ENCODE data around the gene ARID4B. TPM values are rescaled to one million over a fixed set of nuclear protein-coding genes. Genes with fewer than 3 reads are reported as not detected.
"Not testable (repeated sequence)": the region's sequence is repeated elsewhere in the genome, so short reads cannot be mapped to it uniquely, and the experiment has no call there.

Gene ARID4B
- total RNA-seq, 1 donor from 2014 or later, result 59.3 TPM

GRCh38 chr1:235160383-235160956 lies 167.5 kb downstream of the ARID4B start:
- DNase-seq (ENCODE audit: low read depth), result peak; percentile 72

DNA sequence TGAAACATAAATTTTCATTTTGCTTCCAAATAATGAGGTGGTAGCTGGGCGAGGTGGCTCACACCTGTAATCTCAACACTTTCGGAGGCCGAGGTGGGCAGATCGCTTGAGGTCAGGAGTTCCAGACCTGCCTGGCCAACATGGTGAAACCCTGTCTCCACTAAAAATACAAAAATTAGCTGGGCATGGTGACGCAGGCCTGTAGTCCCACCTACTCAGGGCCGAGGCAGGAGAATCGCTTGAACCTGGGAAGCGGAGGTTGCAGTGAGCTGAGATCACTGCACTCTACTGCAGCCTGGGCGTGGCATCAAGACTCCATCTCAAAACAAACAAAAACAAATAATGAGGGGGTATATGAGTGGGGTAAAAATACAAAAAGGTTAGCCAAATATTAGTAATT lies 168.0 kb downstream of the ARID4B start:
- DNase-seq (ENCODE audit: low read depth), result not testable (repeated sequence)

DNA sequence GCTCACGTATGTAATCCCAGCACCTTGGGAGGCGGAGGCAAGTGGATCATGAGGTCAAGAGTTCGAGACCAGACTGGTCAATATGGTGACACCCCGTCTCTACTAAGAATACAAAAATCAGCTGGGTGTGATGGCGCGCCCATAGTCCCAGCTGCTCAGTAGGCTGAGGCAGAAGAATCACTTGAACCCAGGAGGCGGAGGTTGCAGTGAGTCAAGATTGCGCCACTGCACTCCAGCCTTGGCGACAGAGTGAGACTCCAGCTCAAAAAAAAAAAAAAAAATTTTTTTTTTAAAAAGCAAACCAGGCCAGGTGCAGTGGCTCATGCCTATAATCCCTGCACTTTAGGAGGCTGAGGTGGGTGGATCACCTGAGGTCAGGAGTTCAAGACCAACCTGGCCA lies 168.7 kb downstream of the ARID4B start:
- not testable (repeated sequence) for DNase-seq (ENCODE audit: low read depth)

GRCh38 chr1:235158680-235159079 lies 169.3 kb downstream of the ARID4B start:
- DNase-seq (ENCODE audit: low read depth), result no peak

GRCh38 chr1:235157150-235157549 lies 170.8 kb downstream of the ARID4B start:
- DNase-seq (ENCODE audit: low read depth), result no peak

- DNase-seq (ENCODE audit: low read depth), result no peak
Measured at GRCh38 chr1:235156740-235157139, 171.2 kb downstream of the ARID4B start.

GRCh38 chr1:235156265-235156664 lies 171.7 kb downstream of the ARID4B start:
- no peak for DNase-seq (ENCODE audit: low read depth)

DNA sequence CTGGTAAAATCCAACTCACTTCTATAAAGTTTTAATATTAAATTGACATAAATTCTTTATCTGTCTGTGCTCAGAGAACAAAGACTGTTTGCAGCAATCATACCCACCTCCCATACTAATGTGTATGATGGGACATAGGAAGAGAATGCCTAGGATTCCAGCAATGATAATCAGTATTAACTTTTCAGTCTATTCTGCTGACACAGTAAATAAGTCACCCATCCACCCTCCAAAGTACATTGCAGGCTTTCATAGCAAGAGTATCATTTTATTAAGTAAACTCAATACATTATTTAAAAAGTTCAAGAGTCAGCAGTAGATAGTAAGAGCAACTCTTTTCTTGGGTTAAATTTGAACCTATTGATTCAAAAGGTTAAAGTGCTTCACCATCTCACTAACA lies 175.7 kb downstream of the ARID4B start:
- no peak for DNase-seq (ENCODE audit: low read depth)

GRCh38 chr1:235151033-235151432 lies 176.9 kb downstream of the ARID4B start:
- no peak for DNase-seq (ENCODE audit: low read depth)

- no peak for DNase-seq (ENCODE audit: low read depth)
Measured at GRCh38 chr1:235149824-235150223, 178.2 kb downstream of the ARID4B start.

GRCh38 chr1:235147269-235147668 lies 180.7 kb downstream of the ARID4B start:
- no peak for DNase-seq (ENCODE audit: low read depth)

GRCh38 chr1:235145639-235146038 lies 182.3 kb downstream of the ARID4B start:
- no peak for DNase-seq (ENCODE audit: low read depth)

- no peak for DNase-seq (ENCODE audit: low read depth)
Measured at GRCh38 chr1:235142991-235143390, 185.0 kb downstream of the ARID4B start.

DNA sequence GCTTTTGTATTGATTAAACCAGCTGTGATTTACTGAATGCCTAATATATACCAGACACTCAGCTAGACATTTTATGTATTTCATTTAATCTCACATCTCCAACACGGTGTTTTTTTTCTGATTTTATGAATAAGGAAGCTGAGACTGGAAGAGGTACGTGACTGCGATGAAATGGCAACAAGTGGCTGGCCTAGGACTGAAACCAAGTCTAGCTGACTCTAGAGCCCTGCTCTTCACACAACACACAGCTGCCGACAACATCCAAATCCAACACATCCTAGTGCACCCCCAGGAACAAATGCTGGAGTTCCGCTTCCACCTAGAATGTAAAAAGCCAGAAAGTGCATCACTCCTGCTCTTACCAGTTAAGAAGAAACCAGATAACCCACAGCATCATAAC lies 188.7 kb downstream of the ARID4B start:
- no peak for DNase-seq (ENCODE audit: low read depth)

- no peak for DNase-seq (ENCODE audit: low read depth)
Measured at GRCh38 chr1:235138821-235139220, 189.2 kb downstream of the ARID4B start.

GRCh38 chr1:235136111-235136510 lies 191.9 kb downstream of the ARID4B start:
- no peak for DNase-seq (ENCODE audit: low read depth)

DNA sequence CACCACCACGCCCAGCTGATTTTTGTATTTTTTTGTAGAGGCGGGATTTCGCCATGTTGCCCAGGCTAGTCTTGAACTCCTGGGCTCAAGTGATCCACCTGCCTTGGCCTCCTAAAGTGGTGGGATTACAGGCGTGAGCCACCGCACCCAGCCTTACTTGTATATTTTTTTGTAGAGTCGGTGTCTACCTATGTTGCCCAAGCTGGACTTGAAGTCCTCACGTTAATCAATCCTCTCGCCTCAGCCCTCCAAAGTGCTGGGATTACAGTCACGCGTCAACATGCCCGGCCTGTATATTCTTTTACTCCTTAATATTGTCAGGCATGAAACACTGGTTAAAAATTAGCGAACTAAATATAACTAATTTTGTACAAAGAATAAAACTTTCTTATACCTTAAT lies 193.8 kb downstream of the ARID4B start:
- no peak for DNase-seq (ENCODE audit: low read depth)

DNA sequence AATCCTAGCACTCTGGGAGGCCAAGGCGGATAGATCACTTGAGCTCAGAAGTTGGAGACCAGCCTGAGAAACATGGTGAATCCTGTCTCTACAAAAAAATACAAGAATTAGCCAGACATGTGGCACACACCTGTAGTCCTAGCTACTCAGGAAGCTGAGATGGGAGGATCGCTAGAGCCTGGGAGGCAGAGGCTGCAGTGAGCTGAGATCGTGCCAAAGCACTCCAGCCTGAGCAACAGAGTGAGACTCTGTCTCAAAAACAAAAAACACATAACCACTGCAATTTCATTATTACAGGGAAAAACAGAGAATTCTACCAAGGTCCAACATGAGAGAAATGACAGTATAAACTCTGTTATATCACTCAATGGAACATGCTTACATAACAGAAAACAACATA lies 194.9 kb downstream of the ARID4B start:
- DNase-seq (ENCODE audit: low read depth), result no peak

DNA sequence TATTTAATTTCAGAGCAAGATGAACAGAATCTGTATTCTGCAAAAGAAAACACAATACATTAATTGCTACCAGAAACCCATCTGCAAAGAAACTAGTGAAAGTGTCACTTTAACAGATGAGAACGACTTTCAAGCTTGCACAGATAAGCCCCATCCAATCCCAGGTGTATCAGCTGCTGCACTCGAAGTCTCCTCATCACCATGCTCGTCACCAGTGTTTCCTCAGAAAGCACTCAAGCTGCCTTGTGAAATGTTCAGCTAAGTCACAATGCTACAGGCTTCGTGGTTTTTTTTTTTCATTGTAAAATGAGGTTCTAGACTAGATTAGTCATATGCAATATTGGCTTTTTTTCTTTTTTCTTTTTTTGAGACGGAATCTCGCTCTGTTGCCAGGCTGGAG lies 196.0 kb downstream of the ARID4B start:
- DNase-seq (ENCODE audit: low read depth), result no peak

DNA sequence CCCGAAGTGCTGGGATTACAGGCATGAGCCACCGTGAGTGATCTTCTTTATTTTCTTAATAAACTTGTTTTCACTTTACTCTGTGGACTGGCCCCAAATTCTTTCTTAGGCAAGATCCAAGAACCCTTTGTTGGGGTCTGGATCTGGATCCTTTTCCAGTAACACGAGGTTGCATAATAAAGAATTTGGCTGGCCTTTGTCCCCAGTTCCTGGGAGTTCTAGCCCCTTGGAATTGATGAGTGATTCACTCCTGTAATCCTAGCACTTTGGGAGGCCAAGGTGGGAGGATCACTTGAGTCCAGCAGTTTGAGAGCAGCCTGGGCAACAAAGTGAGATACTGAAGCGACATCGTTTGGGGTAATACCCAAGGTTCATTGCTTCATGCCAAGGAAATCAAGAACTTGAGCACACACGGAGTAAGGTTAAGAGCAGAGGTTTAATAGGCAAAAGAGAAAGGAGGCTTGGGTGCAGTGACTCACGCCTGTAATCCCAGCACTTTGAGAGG lies 197.2 kb downstream of the ARID4B start:
- no peak for DNase-seq (ENCODE audit: low read depth)

DNA sequence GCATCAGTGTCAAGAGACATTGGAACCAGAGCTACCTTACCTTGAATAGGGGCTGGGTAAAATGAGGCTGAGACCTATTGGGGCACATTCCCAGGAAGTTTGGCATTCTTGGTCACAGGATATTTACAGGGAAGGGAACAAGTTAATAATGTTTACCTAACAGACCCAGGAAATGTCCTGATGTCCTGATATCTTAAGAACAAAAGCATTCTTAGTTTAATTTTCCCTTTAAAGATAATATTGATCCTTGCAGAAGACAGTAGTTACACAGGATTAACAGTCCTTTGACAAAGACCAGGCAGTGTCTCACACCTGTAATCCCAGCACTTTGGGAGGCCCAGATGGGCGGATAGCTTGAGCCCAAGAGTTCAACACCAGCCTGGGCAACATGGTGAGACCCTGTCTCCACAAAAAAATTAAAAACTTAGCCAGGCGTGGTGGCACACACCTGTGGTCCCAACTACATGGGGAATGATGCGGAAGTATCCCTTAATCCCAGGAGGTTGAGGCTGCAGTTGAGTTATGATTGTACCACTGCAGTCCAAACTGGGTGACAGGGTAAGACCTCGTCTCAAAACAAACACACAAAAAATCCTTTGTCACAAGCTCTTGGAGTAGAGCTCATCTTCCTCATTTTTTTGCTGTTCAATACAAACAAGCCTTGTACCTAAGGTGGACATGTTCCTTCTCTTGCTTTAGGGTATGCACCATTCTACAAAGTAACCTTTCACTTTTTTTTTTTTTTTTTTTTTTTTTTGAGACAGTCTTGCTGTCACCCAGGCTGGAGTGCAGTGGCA lies 198.0 kb downstream of the ARID4B start:
- no peak for DNase-seq (ENCODE audit: low read depth)

DNA sequence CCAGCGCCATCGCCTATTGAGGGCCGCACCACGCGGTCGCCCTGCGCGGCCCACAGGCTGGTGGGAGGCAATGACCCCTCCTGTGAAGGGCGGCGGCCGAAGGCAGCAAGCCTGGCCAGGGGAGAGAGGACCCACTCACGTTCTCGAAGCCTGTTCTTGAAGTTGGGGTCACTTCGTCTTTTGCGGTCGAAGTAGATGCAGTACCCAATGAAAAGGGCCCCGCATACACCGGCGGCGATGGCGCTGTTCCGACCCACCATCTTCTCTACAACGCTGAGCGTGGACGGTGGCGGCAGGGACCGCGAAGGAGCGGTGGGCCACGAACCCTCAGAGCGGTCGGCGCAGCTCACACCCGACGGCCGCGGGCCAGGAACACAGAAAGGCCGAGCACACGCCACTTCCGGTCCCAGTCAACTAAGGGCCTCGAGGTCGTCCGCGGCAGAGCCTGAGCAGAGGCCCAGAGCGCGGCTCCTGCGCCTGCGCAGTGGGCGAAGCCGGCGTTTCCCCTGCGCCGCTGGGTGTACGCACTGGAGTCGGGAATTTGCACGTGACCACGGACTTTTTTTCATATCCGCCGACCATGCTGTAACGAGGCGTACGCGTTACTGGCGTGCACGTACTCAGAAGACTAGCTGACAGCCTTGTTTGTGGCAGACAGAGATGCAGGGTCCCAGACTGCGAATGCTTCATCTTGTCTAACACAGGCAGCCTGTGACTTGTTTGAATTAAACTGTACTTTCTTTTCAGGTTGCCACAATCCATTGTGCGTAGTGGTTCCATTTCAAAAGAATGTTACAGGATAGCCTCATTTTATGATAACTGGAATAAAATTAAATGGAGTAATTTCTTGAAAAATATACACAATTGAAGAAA lies 199.3 kb downstream of the ARID4B start, which contains the start of gene TOMM20:
TSS of gene TOMM20 (minus strand) at position 382 of the 873 bp plus-strand sequence. CDS start at position 260, 122 bp downstream.
- peak; percentile 94 for DNase-seq (ENCODE audit: low read depth)

Measured in renal cortical epithelial cell (primary cell).